Inferior parietal cortex (tissue), 1 donor: ENCODE data around the gene PPP2R1B.

ENCODE experiments used
- DNase-seq: peaks from one replicate; pipeline ENCODE4 v3.0.0-alpha.2; 2016; ENCODE audit errors: extremely low spot score

Gene PPP2R1B

GRCh38 chr11:111693224-111693937 lies 72.8 kb downstream of the PPP2R1B start:
- DNase-seq = no peak

DNA sequence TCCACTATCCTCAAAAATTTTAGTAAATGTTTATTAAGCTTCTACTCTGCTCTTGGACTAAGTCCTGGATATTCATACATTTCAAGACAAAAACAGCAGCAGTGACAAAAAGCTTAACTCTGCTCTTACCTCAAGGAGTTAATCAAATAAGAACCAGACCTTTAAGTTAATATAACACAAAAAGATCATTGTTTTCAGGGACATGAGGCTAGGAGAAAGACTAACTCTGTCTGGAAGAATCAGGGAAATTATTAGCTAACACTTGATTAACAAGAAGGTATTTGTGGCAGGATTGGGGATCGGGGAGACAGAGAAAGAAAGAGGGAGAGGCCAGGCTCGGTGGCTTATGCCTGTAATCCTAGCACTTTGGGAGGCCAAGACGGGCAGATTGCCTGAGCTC lies 74.4 kb downstream of the PPP2R1B start:
- DNase-seq = no peak

GRCh38 chr11:111691176-111691575 lies 75.0 kb downstream of the PPP2R1B start:
- no peak for DNase-seq

- DNase-seq = no peak
Observed at GRCh38 chr11:111688013-111688412, 78.2 kb downstream of the PPP2R1B start.

- DNase-seq = no peak
Observed at GRCh38 chr11:111684251-111684650, 81.9 kb downstream of the PPP2R1B start.

DNA sequence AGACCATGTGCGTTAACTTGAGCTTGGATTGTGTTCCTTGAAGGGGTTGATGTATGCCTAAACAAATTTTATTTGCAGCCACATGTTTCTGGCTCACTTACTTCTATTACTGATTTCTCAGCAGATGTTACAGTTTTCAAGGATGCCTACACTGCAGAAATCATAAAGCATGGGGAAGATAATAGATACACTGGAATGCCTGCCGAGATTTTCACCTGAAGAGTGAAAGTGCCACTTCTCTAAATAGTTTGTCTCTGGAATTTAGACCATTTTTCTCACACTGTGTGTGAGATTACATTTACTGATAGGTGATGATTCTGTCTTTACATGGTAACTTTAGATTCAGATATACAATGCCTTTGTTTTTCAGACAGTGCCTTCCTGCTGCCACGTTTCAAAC lies 82.4 kb downstream of the PPP2R1B start:
- no peak for DNase-seq

DNA sequence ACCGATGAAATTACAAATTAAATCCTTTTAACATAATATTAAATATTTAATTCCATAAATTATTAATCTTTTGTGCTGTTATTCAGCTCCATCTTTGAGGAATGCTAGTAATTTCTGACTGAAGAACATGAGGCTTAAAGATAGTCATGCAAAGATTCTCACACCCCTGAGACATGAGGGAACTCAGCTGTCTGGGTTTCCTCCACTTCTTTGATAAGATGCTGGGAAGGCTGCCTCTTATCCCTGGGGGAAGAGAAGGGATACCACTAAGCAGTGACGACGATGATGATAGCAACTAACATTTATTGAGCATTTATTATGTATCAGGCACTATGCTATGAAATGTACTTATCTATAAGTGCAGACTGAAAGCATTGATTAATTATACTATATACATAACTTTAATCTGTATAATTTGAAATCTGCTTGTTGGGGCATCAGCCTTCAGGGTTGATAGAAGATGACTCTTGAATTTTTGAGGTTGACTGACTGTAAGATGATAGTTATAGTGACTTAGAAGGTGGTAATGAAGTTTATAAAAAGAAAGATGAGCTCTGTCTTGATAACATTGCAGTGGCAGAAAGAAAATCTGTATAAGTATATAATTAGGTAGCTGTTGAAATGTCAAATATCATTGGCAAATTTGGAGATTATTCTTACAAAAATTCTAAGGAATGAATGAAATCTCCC lies 85.6 kb downstream of the PPP2R1B start:
- no peak for DNase-seq
